ENCODE results near the gene TNKS1BP1.
"Not testable (repeated sequence)": the region's sequence is repeated elsewhere in the genome, so short reads cannot be mapped to it uniquely, and the experiment has no call there.

TNKS1BP1 gene

GRCh38 chr11:57324886-57325734 is at the start of gene TNKS1BP1:
TSS of gene TNKS1BP1 (minus strand) at chr11:57324952. CDS start at chr11:57321885, 3,067 bp downstream.
- DNase-seq (ENCODE audit: low read depth), result peak; percentile 81

GRCh38 chr11:57373146-57373545 is 48.4 kb upstream of the TNKS1BP1 start:
- DNase-seq (ENCODE audit: low read depth), result no peak

GRCh38 chr11:57370941-57371340 is 46.2 kb upstream of the TNKS1BP1 start:
- DNase-seq (ENCODE audit: low read depth), result no peak

GRCh38 chr11:57370251-57370650 is 45.5 kb upstream of the TNKS1BP1 start:
- no peak for DNase-seq (ENCODE audit: low read depth)

GRCh38 chr11:57368845-57369232 is 44.1 kb upstream of the TNKS1BP1 start:
- no peak for DNase-seq (ENCODE audit: low read depth)

GRCh38 chr11:57368106-57368844 is 43.5 kb upstream of the TNKS1BP1 start:
- DNase-seq (ENCODE audit: low read depth), result no peak

GRCh38 chr11:57364851-57365660 is 40.3 kb upstream of the TNKS1BP1 start:
- no peak for DNase-seq (ENCODE audit: low read depth)

GRCh38 chr11:57363131-57364080 is 38.7 kb upstream of the TNKS1BP1 start:
- DNase-seq (ENCODE audit: low read depth), result no peak

- no peak for DNase-seq (ENCODE audit: low read depth)
Observed at GRCh38 chr11:57361926-57362325, 37.2 kb upstream of the TNKS1BP1 start.

- not testable (repeated sequence) for DNase-seq (ENCODE audit: low read depth)
Observed at GRCh38 chr11:57361420-57361819, 36.7 kb upstream of the TNKS1BP1 start.

GRCh38 chr11:57360991-57361390 is 36.2 kb upstream of the TNKS1BP1 start:
- no peak for DNase-seq (ENCODE audit: low read depth)

- DNase-seq (ENCODE audit: low read depth), result no peak
Observed at GRCh38 chr11:57359896-57360690, 35.3 kb upstream of the TNKS1BP1 start.

GRCh38 chr11:57359396-57359795 is 34.6 kb upstream of the TNKS1BP1 start:
- DNase-seq (ENCODE audit: low read depth), result no peak

- no peak for DNase-seq (ENCODE audit: low read depth)
Observed at GRCh38 chr11:57358991-57359390, 34.2 kb upstream of the TNKS1BP1 start.

- DNase-seq (ENCODE audit: low read depth), result no peak
Observed at GRCh38 chr11:57358543-57358961, 33.8 kb upstream of the TNKS1BP1 start.

GRCh38 chr11:57357856-57358255 is 33.1 kb upstream of the TNKS1BP1 start:
- DNase-seq (ENCODE audit: low read depth), result no peak

- DNase-seq (ENCODE audit: low read depth), result no peak
Observed at GRCh38 chr11:57357310-57357709, 32.6 kb upstream of the TNKS1BP1 start.

- DNase-seq (ENCODE audit: low read depth), result no peak
Observed at GRCh38 chr11:57356268-57356667, 31.5 kb upstream of the TNKS1BP1 start.

GRCh38 chr11:57354699-57355098 is 29.9 kb upstream of the TNKS1BP1 start:
- DNase-seq (ENCODE audit: low read depth), result no peak

- DNase-seq (ENCODE audit: low read depth), result no peak
Observed at GRCh38 chr11:57353852-57354251, 29.1 kb upstream of the TNKS1BP1 start.
